HepG2 (cell line): ENCODE results near the gene SIX3. TPM values are rescaled to one million over a fixed set of nuclear protein-coding genes. Genes with fewer than 3 reads are reported as not detected.

Source experiments
- ATAC-seq: fragments of 200-7000 bp; cut with Tn5 transposase; 3 replicates; pipeline ENCODE4 v1.9.1; 2020; ENCODE audit warnings: mild to moderate bottlenecking, moderate library complexity
- BruUV-seq: library from RNA; stranded (reverse); fragments of 400-500 nt; replicated peaks from 2 replicates; lab custom pipeline; 2021; lab: Mats Ljungman, UMichigan
- CTCF ChIA-PET: fragments of 300-600 bp; formaldehyde crosslinking; extraction: SDS; loops from one replicate; lab custom pipeline; 2021; ENCODE audit warnings: low total read pairs, inconsistent platforms, low intra/inter-chr PET ratio; lab: Yijun Ruan, JAX
- POLR2A ChIA-PET: fragments of 350-600 bp; sonication (Branson Sonifier 250); formaldehyde crosslinking; loops from one replicate; lab custom pipeline; 2020; ENCODE audit warnings: antibody characterized with exemption, inconsistent platforms; lab: Yijun Ruan, JAX
- DNase-seq: peaks from one replicate; pipeline ENCODE4 v3.0.0-alpha.2; 2015; ENCODE audit warnings: low spot score
- FAIRE-seq: peaks from 3 replicates; lab custom pipeline; 2011; peaks lifted over from hg19 to GRCh38; lab: Jason Lieb, UNC
- H2AFZ ChIP-seq: one replicate; pipeline ENCODE4 v1.6.1; 2011; ENCODE audit warnings: low read length, inconsistent platforms
- H3K27ac ChIP-seq: fragments of 300-600 bp; 3 replicates; pipeline ENCODE4 v1.8.0; 2011; ENCODE audit warnings: mixed run types, mild to moderate bottlenecking, mixed read lengths, low read length, inconsistent platforms; ENCODE audit not compliant: insufficient read depth; ENCODE audit errors: extremely low read length
- H3K27me3 ChIP-seq, 2 experiments: fragments of 200-600 bp in 1 of 2; 2 replicates in 1 of 2; 3 replicates in 1 of 2; pipeline versions ENCODE4 v1.6.0 to v1.8.0; 2011; ENCODE audit warnings: low read length in 2 of 2, mild to moderate bottlenecking in 2 of 2, moderate library complexity in 2 of 2, inconsistent platforms in 1 of 2; ENCODE audit not compliant: insufficient read depth in 2 of 2, control insufficient read depth in 1 of 2
- H3K36me3 ChIP-seq, 2 experiments: fragments of 200-600 bp in 1 of 2; replicated peaks in 1 of 2; 2 replicates in 1 of 2; 3 replicates in 1 of 2; pipeline versions ENCODE4 v1.5.1 to v1.8.0; 2011; ENCODE audit warnings: low read length in 2 of 2, inconsistent platforms in 1 of 2; ENCODE audit not compliant: insufficient read depth in 2 of 2, control insufficient read depth in 1 of 2
- H3K4me1 ChIP-seq: 2 replicates; pipeline ENCODE4 v1.5.1; 2012; ENCODE audit warnings: low read length, inconsistent platforms; ENCODE audit not compliant: insufficient read depth
- H3K4me2 ChIP-seq: 2 replicates; pipeline ENCODE4 v1.6.0; 2011; ENCODE audit warnings: low read depth, low read length, inconsistent platforms
- H3K4me3 ChIP-seq, 3 experiments: fragments of 200-600 bp in 1 of 3; sonication (generic), shearing (Covaris generic) in 1 of 3; replicated peaks in 1 of 3; 2 replicates each; pipeline ENCODE4 v1.5.1; 2011 to 2016; ENCODE audit warnings: low read length in 3 of 3, inconsistent platforms in 2 of 3, low read depth in 2 of 3, mild to moderate bottlenecking in 2 of 3, control low read depth in 1 of 3, mixed read lengths in 1 of 3; ENCODE audit not compliant: insufficient read depth in 1 of 3
- H3K79me2 ChIP-seq: one replicate; pipeline ENCODE4 v1.6.1; 2011; ENCODE audit warnings: low read length, inconsistent platforms; ENCODE audit not compliant: insufficient read depth
- H3K9ac ChIP-seq: 2 replicates; pipeline ENCODE4 v1.6.0; 2011; ENCODE audit warnings: mild to moderate bottlenecking, low read depth, low read length, inconsistent platforms; ENCODE audit not compliant: insufficient read depth
- H3K9me3 ChIP-seq: 2 replicates; pipeline ENCODE4 v1.5.1; 2012; ENCODE audit warnings: mild to moderate bottlenecking, low read length
- H4K20me1 ChIP-seq: 2 replicates; pipeline ENCODE4 v1.6.0; 2011; ENCODE audit warnings: inconsistent platforms, mild to moderate bottlenecking, low read length, moderate library complexity; ENCODE audit not compliant: insufficient read depth
- GMEB2 ChIP-seq: IDR thresholded peaks from 2 replicates; pipeline ENCODE4 v1.6.1; 2016; ENCODE audit warnings: missing biosample characterization, missing genetic modification reagents, low read depth
- KLF9 ChIP-seq: IDR thresholded peaks from 2 replicates; pipeline ENCODE4 v1.6.1; 2016; ENCODE audit warnings: low read depth
- ONECUT2 ChIP-seq: sonication (generic); formaldehyde crosslinking; IDR thresholded peaks from 2 replicates; pipeline ENCODE4 v1.4.0; 2020; ENCODE audit warnings: missing genetic modification reagents
- SETDB1 ChIP-seq: sonication (generic); formaldehyde crosslinking; IDR thresholded peaks from 2 replicates; pipeline ENCODE4 v1.5.1; 2020; ENCODE audit warnings: missing genetic modification reagents, mild to moderate bottlenecking, borderline replicate concordance
- SMARCE1 ChIP-seq: fragments of 450-650 bp; IDR thresholded peaks from 2 replicates; pipeline ENCODE4 v1.6.1; 2017; ENCODE audit warnings: borderline replicate concordance
- YEATS2 ChIP-seq: sonication (generic); formaldehyde crosslinking; IDR thresholded peaks from 2 replicates; pipeline ENCODE4 v1.4.0; 2020; ENCODE audit warnings: missing genetic modification reagents, borderline replicate concordance
- ZNF446 ChIP-seq: sonication (generic); formaldehyde crosslinking; IDR thresholded peaks from 2 replicates; pipeline ENCODE4 v1.5.0; 2020; ENCODE audit warnings: mild to moderate bottlenecking, missing genetic modification reagents
- ZSCAN12 ChIP-seq: sonication (generic); formaldehyde crosslinking; IDR thresholded peaks from 2 replicates; pipeline ENCODE4 v1.9.0; 2021; ENCODE audit warnings: mild to moderate bottlenecking, missing genetic modification reagents
- WGBS: methylation state at CpG from one replicate; pipeline ENCODE4 v1.1.6; 2017; ENCODE audit warnings: low lambda C conversion rate; 5-methylcytosine and 5-hydroxymethylcytosine counted together
- in situ Hi-C: cut with HindIII; loops from 2 replicates; pipeline ENCODE4 v1.10.0; 2017; ENCODE audit warnings: low pct_unique_long_range_greater_than_20kb; ENCODE audit not compliant: extremely low pct_ligation_motif_present
- intact Hi-C: fragments of 100-400 bp; cut with micrococcal nuclease; formaldehyde crosslinking; loops from one replicate; pipeline ENCODE4 v1.10.0; 2022; ENCODE audit not compliant: unreplicated experiment
- polyA plus RNA-seq, 8 experiments: library from polyadenylated mRNA; depleted of rRNA in 3 of 8; stranded (reverse) in 7 of 8; unstranded in 1 of 8; fragments of >200 nt; fragmentation: Illumina TruSeq in 4 of 8; extraction: Trizol in 4 of 8; gene quantifications; 2 replicates each; pipeline versions ENCODE4 v1.2.1 to v1.2.3, GENCODE V29; 2011 to 2016; ENCODE audit warnings: low read depth in 4 of 8, missing spikeins in 1 of 8, mixed read lengths in 1 of 8; ENCODE audit not compliant: insufficient read depth in 1 of 8
- total RNA-seq, 5 experiments: library from RNA; depleted of rRNA; stranded (reverse); fragments of >200 nt; fragmentation: Illumina TruSeq; extraction: Trizol; gene quantifications; 2 replicates each; pipeline ENCODE4 v1.2.3, GENCODE V29; 2016; ENCODE audit warnings: low read depth in 1 of 5

Gene SIX3
- total and polyA plus RNA-seq, 2 of the 13 experiments (the other 11 are each of a cell fraction or from before 2014, with no cell fraction given), result not detected

- no TSS peak for BruUV-seq
- no peaks in the 10 kb centered on the region for H3K9me3 ChIP-seq
- H3K4me2 ChIP-seq, result no peak overlapping the region
- CTCF ChIA-PET, result interaction anchor here (2.1 to 5.4 kb wide), 2 partner anchors 477 to 564 kb away, joined by 15 to 67 read pairs; no protein-coding TSS in a partner anchor
- H2AFZ ChIP-seq, result no peak overlapping the region
- POLR2A ChIA-PET, result no interaction called here
- peaks cover 27% of the 10 kb centered on the region for H3K4me1 ChIP-seq
- H3K27ac ChIP-seq, result no peak overlapping the region
- peaks cover 4% of the 10 kb centered on the region; the same call in 1 of the 2 replicates for H4K20me1 ChIP-seq
- H3K79me2 ChIP-seq, result no peaks in the 10 kb centered on the region
- no peak overlapping the region for H3K4me3 ChIP-seq
- no peak for DNase-seq
- no peaks in the 10 kb centered on the region for H3K36me3 ChIP-seq
- intact Hi-C loops, result loop anchor here (5.0 kb wide), 1 partner anchor 710 kb away; no protein-coding TSS in a partner anchor
- no peak for FAIRE-seq
- H3K9ac ChIP-seq, result no peak overlapping the region
- WGBS, result 19% methylated on average over 1 of the region's 1 CpG
- peaks cover 20 to 90% of the 10 kb centered on the region in 2 experiments; a peak in 4 of 5 replicates for H3K27me3 ChIP-seq
- no peak for ATAC-seq
- TF ChIP-seq SETDB1 (CRISPR knock-in tag) (no peak), KLF9 (CRISPR knock-in tag) (no peak), ZSCAN12 (CRISPR knock-in tag) (no peak), YEATS2 (CRISPR knock-in tag) (no peak), ZNF446 (no peak), GMEB2 (CRISPR knock-in tag) (no peak), ONECUT2 (no peak), SMARCE1 (no peak)
- in situ Hi-C loops, result loop anchor here (5.0 to 10.0 kb wide), 2 partner anchors 480 to 912 kb away; no protein-coding TSS in a partner anchor
Measured at GRCh38 chr2:44956843-44957242, 15.3 kb downstream of the SIX3 start.
